ENCODE results near the gene HIRIP3.

DNA sequence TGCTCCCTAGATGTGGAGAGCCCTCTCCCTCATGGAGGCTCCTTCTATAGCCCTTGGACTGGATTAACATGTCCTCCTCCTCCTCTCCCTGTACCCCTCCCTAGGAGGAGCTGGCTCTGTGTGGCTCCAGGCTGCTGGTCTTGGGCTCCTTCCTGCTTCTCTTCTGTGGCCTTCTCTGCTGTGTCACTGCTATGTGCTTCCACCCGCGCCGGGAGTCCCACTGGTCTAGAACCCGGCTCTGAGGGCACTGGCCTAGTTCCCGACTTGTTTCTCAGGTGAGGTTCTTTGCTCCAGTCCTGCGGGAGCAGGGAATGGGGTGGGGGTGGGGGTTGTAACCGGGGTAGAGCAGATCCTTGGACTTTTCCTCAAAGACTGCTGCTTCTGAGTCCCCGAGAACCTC is 24.1 kb downstream of the HIRIP3 start:
- TF ChIP-seq ZFP3 (CRISPR knock-in tag; IDR thresholded peaks at IDR 0.05) (no peak), RARB (CRISPR knock-in tag; IDR thresholded peaks at IDR 0.05) (no peak), ZNF565 (CRISPR knock-in tag; conservative IDR thresholded peaks at IDR 0.05; ENCODE audit: low read depth) (no peak), CSDC2 (CRISPR knock-in tag; IDR thresholded peaks at IDR 0.05) (no peak), TOX (CRISPR knock-in tag; IDR thresholded peaks at IDR 0.05; ENCODE audit: borderline replicate concordance) (no peak)
- TF ChIP-seq, protein P1, sequence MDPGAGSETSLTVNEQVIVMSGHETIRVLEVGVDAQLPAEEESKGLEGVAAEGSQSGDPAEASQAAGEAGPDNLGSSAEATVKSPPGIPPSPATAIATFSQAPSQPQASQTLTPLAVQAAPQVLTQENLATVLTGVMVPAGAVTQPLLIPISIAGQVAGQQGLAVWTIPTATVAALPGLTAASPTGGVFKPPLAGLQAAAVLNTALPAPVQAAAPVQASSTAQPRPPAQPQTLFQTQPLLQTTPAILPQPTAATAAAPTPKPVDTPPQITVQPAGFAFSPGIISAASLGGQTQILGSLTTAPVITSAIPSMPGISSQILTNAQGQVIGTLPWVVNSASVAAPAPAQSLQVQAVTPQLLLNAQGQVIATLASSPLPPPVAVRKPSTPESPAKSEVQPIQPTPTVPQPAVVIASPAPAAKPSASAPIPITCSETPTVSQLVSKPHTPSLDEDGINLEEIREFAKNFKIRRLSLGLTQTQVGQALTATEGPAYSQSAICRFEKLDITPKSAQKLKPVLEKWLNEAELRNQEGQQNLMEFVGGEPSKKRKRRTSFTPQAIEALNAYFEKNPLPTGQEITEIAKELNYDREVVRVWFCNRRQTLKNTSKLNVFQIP (CRISPR knock-in tag; IDR thresholded peaks at IDR 0.05; ENCODE audit: borderline replicate concordance, low read depth), result no peak
- TF ChIP-seq, protein P2, sequence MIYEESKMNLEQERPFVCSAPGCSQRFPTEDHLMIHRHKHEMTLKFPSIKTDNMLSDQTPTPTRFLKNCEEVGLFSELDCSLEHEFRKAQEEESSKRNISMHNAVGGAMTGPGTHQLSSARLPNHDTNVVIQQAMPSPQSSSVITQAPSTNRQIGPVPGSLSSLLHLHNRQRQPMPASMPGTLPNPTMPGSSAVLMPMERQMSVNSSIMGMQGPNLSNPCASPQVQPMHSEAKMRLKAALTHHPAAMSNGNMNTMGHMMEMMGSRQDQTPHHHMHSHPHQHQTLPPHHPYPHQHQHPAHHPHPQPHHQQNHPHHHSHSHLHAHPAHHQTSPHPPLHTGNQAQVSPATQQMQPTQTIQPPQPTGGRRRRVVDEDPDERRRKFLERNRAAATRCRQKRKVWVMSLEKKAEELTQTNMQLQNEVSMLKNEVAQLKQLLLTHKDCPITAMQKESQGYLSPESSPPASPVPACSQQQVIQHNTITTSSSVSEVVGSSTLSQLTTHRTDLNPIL (CRISPR knock-in tag; IDR thresholded peaks at IDR 0.05; ENCODE audit: low read depth), result no peak
